HG03095 (cell line): ENCODE measurements around the gene KDELR1.
"Not testable (repeated sequence)": the region's sequence is repeated elsewhere in the genome, so short reads cannot be mapped to it uniquely, and the experiment has no call there.

Experiments
- ATAC-seq: cut with Tn5 transposase; IDR thresholded peaks from one replicate; pipeline ENCODE4 v1.9.1; 2021; ENCODE audit warnings: moderate library complexity; ENCODE audit not compliant: unreplicated experiment

KDELR1 gene

DNA sequence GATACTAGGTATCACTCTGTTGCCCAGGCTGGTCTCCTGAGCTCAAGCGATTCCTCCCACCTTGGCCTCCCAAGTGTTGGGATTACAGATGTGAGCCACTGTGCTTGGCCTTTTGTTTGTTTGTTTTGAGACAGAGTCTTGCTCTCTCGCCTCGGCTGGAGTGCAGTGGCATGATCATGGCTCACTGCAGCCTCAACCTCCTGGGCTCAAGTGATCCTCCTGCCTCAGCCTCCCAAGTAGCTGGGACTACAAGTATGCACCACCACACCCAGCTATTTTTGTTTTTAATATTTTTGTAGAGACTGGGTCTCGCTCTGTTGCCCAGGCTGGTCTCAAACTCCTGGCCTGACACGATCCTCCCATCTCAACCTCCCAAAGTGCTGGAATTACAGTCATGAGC lies 19.6 kb downstream of the KDELR1 start:
- not testable (repeated sequence) for ATAC-seq

DNA sequence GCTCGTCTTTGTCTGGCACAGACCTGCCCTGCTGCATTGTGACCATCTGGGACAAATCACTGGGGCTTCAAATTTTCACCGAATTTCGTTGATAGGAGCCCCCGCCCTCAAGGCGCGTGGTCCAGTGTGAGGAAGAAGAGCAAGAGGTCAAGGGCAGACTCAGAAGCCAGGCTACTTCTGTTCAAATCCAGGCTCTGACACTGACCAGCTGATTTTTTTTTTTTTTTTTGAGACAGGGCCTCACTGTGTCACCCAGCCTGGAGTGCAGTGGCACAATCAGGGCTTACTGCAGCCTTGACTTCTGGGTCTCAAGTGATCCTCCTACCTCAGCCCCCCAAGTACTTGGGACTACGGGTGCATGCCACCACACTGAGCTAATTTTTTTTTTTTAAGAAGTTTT lies 20.0 kb downstream of the KDELR1 start:
- ATAC-seq: no peak

DNA sequence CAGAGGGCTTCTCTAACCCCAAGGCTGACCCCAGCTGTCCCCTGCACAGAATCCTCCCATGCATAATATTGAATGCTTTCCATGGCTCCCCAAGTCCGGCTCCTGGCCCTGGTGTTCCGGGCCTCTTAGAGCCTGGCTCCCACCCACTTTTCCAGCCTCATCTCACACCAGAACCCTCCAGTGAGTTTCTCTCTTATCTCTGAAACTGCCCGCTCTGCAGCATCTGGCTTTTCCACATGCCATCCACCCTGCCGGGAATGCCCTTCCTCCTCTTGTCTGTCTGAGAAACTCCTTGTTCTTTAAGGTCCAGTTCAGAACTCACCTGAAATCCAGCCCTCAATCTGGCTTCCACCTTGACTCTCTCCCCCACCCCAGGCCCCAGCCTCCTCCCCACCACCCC lies 20.4 kb downstream of the KDELR1 start:
- no peak for ATAC-seq

DNA sequence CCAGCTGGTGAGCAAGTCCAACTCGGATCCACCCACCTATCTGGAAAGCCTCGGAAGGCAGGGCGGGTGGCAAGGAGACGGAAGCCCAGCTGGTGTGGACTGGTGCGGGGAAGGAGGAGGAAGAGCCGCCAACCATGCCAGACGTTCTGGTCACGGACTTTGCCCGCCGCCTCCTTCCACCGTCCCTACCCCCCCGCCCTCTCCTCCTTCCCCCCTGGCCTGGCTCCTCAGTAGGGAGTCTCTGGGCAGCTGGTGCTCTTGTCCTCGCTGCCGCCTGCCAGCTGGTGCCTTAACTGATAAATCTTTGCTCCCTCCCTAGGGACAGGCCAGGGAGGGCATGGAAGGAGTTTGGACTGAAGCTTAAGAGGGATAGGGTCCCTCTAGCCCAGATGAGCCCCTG lies 22.4 kb downstream of the KDELR1 start:
- ATAC-seq: no peak

DNA sequence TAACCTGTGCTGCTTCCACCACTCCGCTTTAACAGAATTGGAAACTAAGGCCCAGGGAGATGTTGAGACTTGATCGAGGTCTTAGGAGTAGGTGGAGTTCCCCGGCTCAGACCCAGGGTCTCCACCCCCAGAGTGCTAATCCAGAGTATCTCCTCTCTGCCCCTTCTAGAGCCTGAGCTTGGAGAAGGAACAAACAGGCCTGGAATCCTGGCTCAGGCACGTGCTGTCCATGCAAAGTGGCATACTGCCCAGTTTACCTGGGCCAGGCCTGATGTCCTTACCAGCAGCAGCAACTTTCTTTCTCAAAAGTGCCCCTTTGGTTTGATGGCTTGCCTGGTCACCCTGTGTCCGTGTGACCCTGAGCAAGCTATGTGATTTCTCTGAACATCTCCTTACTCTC lies 23.5 kb downstream of the KDELR1 start:
- no peak for ATAC-seq

DNA sequence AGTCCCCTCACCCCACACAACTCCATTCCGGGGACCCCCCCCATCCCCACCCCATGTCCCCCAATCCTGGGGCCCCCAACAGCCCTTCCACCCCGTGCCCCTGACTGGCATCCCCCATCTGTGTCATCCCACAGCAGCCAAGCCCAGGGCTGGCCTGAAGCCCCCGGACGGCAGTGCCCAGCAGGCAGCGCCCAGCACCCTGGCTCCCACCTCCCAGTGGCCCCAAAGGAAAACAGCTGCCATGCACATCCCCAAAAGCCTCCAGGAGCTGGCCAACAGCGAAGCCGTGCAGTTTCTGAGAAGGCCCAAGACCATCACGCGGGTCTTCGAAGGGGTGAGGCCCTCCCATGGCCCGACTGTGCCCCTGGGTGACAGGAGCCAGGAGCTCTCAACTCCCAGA lies 25.7 kb downstream of the KDELR1 start:
- no peak for ATAC-seq

DNA sequence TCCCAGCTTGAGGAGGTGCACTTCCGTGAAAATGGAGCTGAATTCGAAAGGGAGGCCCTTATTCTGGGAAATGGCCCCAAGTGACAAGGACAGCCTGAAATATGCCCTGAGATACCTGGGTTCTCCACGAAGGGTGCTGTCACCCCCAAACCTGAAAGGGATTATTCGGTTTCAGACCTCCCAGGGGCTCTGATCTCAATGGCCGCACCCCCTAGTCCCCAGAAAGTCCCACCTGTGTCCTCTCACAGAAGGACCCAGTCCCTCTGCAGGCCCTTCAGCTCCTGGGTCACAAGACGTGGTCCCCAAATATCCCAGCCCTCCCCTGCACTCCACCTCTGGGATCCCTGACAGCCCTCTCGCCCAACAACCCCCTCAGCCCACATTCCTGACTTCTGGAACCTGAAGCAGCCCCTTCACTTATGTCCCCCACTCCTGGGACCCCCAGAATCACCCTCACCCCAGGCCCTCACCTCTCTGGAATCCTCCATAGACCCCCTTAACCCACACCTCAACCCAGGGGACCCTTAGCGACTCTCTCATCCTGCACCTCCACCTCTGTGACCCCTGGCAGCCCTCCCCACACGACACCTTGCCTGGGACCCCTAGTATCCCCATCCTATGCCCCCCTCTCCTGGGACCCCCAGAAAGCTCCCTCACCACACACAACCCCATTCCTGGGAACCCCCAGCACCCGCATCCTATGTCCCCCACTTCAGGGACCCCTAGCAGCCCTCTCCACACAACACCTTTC lies 26.6 kb downstream of the KDELR1 start:
- ATAC-seq: no peak

DNA sequence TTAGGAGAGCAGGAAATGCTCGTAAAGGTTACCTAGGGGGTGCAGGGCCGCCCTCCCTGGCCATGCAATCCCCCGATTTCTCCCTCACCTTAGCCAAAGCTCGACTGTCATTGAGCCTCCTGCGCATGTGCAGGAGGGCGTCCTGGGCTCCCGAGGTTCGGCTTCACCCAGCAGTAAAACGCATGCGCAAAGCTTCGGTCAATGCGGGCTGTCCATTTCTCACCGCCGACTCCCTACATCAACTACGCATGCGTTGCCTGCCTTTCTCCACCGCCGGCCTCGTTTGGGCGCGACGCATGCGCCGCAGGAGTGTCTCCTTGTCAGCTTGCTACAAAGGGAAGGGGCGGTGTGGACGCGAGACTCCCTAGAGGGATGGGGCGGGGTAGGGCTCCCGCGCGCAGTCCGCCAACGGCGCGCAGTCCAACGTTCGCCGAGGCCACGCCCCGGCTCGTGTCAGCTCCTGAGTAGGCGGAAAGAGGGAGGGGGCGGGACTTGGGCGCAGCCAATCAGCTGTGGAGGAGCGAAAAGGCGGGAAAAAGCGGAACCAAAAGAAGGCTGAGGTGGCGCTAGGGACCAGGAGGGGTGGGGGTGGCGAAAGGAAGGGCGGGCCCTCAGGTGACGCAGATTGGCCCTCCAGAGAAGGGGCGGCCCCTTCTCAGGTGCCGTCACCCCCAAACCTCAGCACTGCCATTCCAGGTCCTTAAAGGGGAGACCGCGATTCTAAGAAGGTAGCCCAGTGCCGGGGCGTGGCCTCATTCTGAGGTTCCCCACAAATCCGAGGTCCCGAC lies 27.3 kb downstream of the KDELR1 start, which contains the start of the genes SYNGR4 and TMEM143:
Gene SYNGR4 (plus strand): TSS at position 558 of the 788 bp plus-strand sequence. CDS start 1,476 bp downstream, outside the sequence.
Gene TMEM143 (minus strand): TSS at position 131 of the 788 bp plus-strand sequence. CDS start 20 bp downstream, at position 111.
- peak; percentile 70 for ATAC-seq

DNA sequence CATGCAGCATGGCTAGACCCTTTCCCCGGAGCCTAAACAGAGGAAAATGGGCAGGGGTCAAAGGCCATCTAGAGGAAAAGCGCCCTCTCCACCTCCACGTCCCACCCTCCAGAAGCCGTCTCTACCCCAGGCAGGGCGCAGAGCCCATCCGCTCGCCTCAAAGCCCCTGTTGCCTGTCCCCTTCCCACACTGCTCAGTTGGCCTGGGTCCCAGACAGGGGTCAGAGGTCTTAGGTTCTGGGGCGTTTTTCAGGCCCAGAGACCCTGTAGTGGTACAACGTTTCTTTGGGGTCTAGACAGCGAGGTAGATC lies 27.9 kb downstream of the KDELR1 start:
- no peak for ATAC-seq

DNA sequence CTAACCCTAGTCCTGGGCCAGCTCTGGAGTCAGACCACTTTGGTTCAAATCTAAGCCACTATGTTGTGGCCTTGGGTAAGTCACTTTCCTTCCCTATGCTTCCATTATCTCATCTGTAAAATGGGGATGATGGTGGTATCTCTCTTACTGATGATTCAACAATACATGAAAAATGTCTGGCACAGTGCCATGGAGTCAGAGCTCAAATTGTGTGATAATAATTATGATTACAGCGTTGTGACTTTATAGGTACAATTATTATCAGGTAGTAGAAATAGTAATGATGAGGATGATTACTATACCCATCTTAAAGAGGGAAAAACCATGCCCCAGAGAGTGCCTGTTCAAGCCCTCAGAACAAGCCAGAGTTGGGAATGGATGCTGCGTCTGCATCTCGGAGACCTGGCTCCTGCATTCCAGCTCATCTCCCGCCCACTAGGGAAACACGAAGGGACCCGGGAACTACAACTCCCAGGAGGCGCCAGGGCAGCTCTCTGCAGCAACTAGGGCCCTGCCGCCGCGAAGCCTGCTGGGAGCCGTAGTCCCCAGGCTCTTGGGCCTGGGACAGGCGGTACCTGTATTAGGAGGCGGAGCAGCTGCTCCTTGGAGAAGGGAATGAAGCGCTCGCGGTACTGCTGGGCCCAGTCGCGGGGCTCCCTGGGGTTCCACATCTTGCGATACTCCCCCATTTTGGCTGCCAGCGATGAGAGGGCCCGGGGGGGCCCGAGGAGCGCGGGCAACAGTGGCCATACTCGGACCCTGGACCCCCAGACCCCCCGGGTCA lies 28.4 kb downstream of the KDELR1 start:
- peak; percentile 57 for ATAC-seq

DNA sequence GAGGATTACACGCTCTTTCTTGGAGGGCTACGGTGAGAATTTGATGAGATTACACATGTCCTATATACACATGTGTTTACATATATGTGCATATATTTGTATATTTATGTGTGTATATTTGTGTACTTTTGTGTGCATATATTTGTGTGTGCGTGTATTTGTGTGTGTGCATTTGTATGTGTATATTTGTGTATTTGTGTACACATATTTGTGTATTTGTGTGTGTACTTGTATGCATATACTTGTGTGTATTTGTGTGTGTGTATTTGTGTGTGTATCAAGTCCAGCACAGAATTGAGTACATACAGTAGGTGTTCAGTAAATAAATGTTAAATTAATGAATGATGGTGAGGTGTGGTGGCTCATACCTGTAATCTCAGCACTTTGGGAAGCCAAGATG lies 29.4 kb downstream of the KDELR1 start:
- no peak for ATAC-seq

DNA sequence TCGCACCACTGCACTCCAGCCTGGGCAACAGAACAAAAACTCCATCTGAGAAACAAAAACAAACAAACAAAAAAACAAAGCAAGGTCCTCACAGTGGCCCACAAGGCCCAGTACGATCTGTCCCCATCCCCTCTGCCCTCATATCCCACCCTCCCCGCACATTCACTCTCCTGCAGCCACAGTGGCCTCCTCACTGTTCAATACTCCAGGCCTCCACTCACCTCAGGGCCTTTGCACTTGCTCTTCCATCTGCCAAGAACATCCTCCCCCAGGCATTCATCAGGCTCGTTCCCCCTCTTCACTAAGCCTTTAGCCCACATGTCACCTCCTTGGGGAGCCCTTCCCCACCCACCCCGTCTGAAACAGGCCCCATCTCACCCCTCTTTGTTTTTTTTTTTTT lies 32.2 kb downstream of the KDELR1 start:
- ATAC-seq: no peak

DNA sequence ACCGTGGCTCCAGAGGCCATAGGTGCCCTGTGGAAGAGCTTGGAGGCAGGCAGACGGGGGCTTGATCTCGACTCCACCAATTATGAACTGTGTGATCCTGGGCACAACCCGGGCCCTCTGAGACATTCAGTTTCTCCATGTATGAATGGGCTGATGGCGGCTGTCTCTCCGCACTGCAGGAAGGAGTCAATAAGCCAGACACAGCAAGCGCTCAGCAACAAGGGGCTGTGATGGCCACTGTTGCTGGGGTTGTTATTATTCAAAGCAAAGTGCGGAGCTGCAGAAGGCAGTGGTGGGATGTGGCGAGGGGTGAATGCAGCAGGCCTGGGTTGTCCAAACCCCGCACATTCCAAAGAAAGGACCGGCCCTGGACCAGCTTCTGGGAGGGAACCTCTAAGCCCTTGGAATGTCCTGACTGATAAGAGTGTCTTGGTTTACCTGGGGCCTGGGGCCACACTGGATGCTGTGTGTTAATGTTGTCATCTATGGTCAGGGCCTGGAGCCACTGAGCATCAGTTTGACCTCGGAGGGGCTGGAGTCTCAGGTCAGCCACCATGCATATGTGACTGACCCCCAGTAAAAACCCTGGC lies 35.9 kb downstream of the KDELR1 start:
- no peak for ATAC-seq

DNA sequence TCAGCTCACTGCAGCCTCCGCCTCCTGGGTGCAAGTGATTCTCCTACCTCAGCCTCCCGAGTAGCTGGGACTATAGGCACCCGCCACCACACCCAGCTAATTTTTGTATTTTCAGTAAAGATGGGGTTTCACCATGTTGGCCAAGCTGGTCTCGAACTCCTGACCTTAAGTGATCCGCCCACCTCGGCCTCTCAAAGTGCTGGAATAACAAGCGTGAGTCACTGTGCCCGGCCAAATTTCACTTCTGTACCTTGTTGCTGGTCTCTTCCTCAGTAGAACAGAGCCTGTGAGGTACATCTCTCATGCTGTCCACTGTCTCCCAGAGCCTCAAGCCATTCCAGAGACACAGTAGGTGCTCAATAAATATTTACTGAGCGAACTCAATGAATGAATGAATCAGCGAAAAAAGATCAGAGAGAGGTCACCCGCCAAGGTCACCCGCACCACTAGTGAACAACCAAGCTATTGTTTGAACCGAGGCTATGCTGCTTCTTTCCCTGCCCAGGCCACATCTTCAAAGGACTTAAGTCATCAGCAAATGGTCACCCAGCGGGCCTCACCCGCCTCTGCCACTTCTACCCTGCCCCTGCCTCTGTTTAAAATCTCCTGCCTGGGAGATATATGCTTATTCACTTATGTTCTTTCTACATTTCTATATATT lies 36.9 kb downstream of the KDELR1 start:
- ATAC-seq: no peak

DNA sequence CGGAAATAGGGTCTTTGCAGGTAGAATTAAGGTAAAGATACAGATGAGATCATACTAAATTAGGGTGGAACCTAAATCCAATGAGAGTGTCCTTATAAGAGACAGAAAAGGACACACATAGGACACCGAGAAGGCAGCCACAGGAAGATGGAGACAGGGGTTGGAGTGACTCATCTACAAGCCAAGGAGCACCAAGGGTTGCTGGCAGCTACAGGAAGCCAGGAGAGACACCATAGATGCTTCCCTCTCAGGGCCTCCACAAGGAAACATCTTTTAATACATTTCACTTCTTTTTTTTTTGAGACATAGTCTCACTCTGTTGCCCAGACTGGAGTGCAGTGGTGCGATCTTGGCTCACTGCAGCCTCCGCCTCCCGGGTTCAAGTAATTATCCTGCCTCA lies 37.7 kb downstream of the KDELR1 start:
- ATAC-seq: no peak

DNA sequence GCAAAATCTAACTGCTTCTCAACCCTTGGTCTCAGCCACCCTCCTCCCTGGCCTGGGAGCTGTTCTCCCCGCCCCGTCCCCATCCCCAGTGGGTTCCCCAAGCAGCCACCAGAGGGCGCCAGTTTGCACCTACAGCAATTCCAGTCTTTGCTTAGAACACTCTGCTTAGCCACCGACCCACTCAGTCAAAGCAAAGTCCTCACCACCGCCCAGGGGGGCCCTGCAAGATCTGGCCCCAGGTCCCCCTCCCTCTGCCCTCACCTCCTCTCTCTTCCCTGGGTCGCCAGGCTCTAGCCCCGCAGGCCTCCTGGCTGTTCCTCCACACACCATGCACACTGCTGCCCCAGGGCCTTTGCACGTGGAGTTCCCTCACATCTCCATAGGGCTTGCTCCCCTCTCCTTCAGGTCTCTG lies 40.0 kb downstream of the KDELR1 start:
- ATAC-seq: no peak

DNA sequence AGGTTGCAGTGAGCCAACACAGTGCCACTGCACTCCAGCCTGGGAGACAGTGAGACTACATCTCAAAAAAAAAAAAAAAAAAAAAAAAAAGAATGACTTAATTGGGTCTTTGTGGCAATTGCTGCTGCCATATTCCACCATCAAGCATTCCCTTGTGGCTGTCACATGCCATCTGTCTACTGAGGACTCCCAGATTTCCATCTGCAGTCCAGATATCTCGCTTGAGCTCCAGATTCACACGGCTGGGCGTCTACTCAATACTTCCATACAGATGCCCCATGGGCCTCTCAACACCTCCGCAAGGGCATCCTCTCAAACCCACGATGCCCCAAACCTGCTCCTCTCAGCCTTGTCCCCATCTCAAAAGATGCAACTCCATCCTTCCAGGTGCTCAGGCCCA lies 40.5 kb downstream of the KDELR1 start:
- no peak for ATAC-seq

DNA sequence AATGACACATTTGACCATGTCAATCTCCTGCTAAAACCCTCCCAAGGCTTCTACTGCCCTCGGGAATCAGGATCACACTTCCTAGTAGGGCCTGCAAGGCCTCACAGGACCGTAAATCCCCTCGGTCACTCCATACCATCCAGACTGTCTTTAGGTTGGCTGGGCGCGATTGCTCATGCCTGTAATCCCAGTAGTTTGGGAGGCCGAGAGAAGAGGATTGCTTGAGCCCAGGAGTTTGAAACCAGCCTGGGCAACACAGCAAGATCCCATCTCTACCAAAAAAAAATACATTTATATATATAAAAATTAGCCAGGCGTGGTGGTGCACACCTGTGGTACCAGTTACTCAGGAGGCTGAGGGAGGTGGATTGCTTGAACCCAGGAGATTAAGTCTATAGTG lies 42.6 kb downstream of the KDELR1 start:
- no peak for ATAC-seq

DNA sequence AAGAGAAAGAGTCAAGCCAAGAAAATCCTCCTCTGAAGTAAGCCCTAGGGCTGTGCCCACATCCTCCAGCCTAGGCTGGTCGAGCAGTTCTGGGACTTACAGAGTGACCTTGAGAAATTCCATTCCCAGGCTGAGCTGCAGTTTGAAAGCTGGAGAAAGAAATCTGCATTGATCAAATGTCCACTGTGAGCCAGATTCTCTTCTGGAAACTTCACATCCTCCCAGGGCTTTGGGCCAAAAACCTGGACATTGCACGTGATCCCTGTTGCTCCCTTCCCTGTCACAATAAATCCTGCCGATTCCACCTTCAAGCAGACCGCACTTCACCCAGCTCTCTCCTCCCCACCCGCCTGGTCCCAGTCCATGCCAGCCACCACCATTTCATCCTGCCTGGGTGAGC lies 43.3 kb downstream of the KDELR1 start:
- no peak for ATAC-seq

DNA sequence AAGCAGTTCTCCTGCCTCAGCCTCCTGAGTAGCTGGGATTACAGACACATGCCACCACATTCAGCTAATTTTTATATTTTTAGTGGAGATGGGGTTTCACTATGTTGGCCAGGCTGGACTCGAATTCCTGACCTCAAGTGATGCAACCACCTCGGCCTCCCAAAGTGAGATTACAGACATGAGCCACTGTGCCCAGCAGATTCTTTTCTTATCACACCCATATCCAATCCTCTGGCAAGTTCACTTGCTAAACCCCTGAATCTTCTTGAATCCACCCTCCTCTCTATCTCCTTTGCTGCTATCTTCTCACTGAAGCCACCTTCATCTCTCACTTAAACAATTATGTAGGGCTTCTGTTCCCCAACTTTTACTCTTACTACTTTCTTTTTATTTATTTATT lies 45.2 kb downstream of the KDELR1 start:
- no peak for ATAC-seq

DNA sequence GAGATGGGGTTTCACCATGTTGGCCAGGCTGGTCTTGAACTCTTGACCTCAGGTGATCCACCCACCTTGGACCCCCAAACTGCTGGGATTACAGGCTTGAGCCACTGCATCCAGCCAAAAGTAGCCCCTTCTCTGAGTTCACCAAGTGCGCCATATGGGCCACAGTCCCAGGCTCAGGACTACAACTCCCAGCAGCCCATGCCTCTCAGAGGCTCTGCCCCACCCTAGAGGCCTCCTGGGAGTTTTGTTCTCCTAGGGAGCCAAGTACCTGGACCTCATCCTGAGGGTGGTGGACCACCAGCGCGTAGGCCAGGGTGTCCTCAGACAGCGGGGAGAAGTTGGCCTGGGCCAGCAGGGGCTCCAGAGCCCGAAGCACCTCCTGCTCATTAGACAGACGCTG lies 46.5 kb downstream of the KDELR1 start:
- ATAC-seq: no peak
